HG03558 (cell line): ENCODE results near the gene AKAP4.

ENCODE experiments used
- ATAC-seq: cut with Tn5 transposase; IDR thresholded peaks from one replicate; pipeline ENCODE4 v1.9.1; 2021; ENCODE audit warnings: moderate number of reproducible peaks; ENCODE audit not compliant: unreplicated experiment; ENCODE audit errors: extremely low read depth

AKAP4 gene

GRCh38 chrX:50200907-50201306, at the start of gene AKAP4:
TSS of gene AKAP4 (minus strand) at chrX:50201007. CDS start at chrX:50200889, 118 bp downstream.
- no peak for ATAC-seq

- no peak for ATAC-seq
Measured at GRCh38 chrX:50211510-50211909, 10.7 kb upstream of the AKAP4 start.

- no peak for ATAC-seq
Measured at GRCh38 chrX:50206753-50207152, 5.9 kb upstream of the AKAP4 start.

- ATAC-seq = peak; percentile 94
Measured at GRCh38 chrX:50204364-50204899, 3.6 kb upstream of the AKAP4 start, which contains the start of gene CCNB3. TSS of gene CCNB3 (plus strand) at chrX:50204765. CDS start at chrX:50285164, 80,399 bp downstream.

GRCh38 chrX:50202539-50202938, 1.7 kb upstream of the AKAP4 start:
- ATAC-seq = no peak

- ATAC-seq = no peak
Measured at GRCh38 chrX:50198348-50198747, 2.5 kb downstream of the AKAP4 start.

- no peak for ATAC-seq
Measured at GRCh38 chrX:50188859-50189600, 11.8 kb downstream of the AKAP4 start.

GRCh38 chrX:50183891-50184290, 16.9 kb downstream of the AKAP4 start:
- no peak for ATAC-seq

- no peak for ATAC-seq
Measured at GRCh38 chrX:50180073-50180940, 20.5 kb downstream of the AKAP4 start.

GRCh38 chrX:50169717-50170116, 31.1 kb downstream of the AKAP4 start:
- ATAC-seq = no peak

GRCh38 chrX:50168241-50168687, 32.5 kb downstream of the AKAP4 start:
- no peak for ATAC-seq

- no peak for ATAC-seq
Measured at GRCh38 chrX:50167366-50167765, 33.4 kb downstream of the AKAP4 start.

- no peak for ATAC-seq
Measured at GRCh38 chrX:50165727-50166126, 35.1 kb downstream of the AKAP4 start.

GRCh38 chrX:50161127-50161526, 39.7 kb downstream of the AKAP4 start:
- ATAC-seq = no peak

- ATAC-seq = no peak
Measured at GRCh38 chrX:50158593-50158992, 42.2 kb downstream of the AKAP4 start.

- no peak for ATAC-seq
Measured at GRCh38 chrX:50157545-50158135, 43.2 kb downstream of the AKAP4 start.

- no peak for ATAC-seq
Measured at GRCh38 chrX:50154429-50154828, 46.4 kb downstream of the AKAP4 start.

GRCh38 chrX:50152456-50152855, 48.4 kb downstream of the AKAP4 start:
- no peak for ATAC-seq

GRCh38 chrX:50147972-50148371, 52.8 kb downstream of the AKAP4 start:
- no peak for ATAC-seq
